ENCODE results near the gene P3H4. TPM values are rescaled to one million over a fixed set of nuclear protein-coding genes. Genes with fewer than 3 reads are reported as not detected.
"Not testable (repeated sequence)": the region's sequence is repeated elsewhere in the genome, so short reads cannot be mapped to it uniquely, and the experiment has no call there.

The P3H4 gene
- total RNA-seq, 4 donors from 2014 or later = 1.8 to 4.0 (median 2.9) TPM

- H3K36me3 ChIP-seq = no peaks in the 10 kb centered on the region
- no peaks in the 10 kb centered on the region for H3K9me3 ChIP-seq
- no peaks in the 10 kb centered on the region for H3K27me3 ChIP-seq
- in situ Hi-C loops (cut with MboI; ENCODE audit: low sequenced_read_pairs in 4 of 4) (no loop called here), intact Hi-C loops (cut with DNase I; ENCODE audit: low total_unique reads) (no loop called here)
- peak overlapping the region; percentile 81 to 95 (median 92) for H3K27ac ChIP-seq
- TF ChIP-seq CTCF (IDR thresholded peaks at IDR 0.05 in 4 of 5, conservative IDR thresholded peaks at IDR 0.05 in 1 of 5) (no peak), POLR2A (IDR thresholded peaks at IDR 0.05) (no peak)
- ATAC-seq (no peak), DNase-seq (no peak)
- no peak overlapping the region for H3K4me3 ChIP-seq
- peaks cover 97 to 100% of the 10 kb centered on the region in 2 donors for H3K4me1 ChIP-seq
Observed at GRCh38 chr17:41779954-41780353, 31.8 kb downstream of the P3H4 start.

GRCh38 chr17:41777574-41778188 is 34.1 kb downstream of the P3H4 start:
- ATAC-seq (peak; percentile 15), DNase-seq (peak; percentile 48 to 53)
- H3K4me1 ChIP-seq = peaks cover 97 to 100% of the 10 kb centered on the region in 2 donors
- H3K36me3 ChIP-seq = no peaks in the 10 kb centered on the region
- H3K9me3 ChIP-seq = no peaks in the 10 kb centered on the region
- in situ Hi-C loops (cut with MboI; ENCODE audit: low sequenced_read_pairs in 4 of 4) (no loop called here), intact Hi-C loops (cut with DNase I; ENCODE audit: low total_unique reads) (loop anchor here (2.0 kb wide), 1 partner anchor 33 kb away; the partner anchor contains the start of gene P3H4)
- peak overlapping the region in 1 of 4 donors; percentile 1 for H3K4me3 ChIP-seq
- peak overlapping the region; percentile 81 to 95 (median 92) for H3K27ac ChIP-seq
- H3K27me3 ChIP-seq = no peaks in the 10 kb centered on the region
- TF ChIP-seq CTCF (IDR thresholded peaks at IDR 0.05 in 4 of 5, conservative IDR thresholded peaks at IDR 0.05 in 1 of 5) = peak in 3 of 5 experiments; percentile 9 to 42 (median 15)
- TF ChIP-seq POLR2A (IDR thresholded peaks at IDR 0.05) = peak in 1 of 2 donors; percentile 53

- Histone ChIP-seq H3K36me3 (no peaks in the 10 kb centered on the region), H3K27ac (peak overlapping the region; percentile 81 to 95 (median 92)), H3K9me3 (no peaks in the 10 kb centered on the region), H3K4me3 (no peak overlapping the region), H3K4me1 (peaks cover 96 to 100% of the 10 kb centered on the region in 2 donors), H3K27me3 (no peaks in the 10 kb centered on the region)
- in situ Hi-C loops (cut with MboI; ENCODE audit: low sequenced_read_pairs in 4 of 4) (no loop called here), intact Hi-C loops (cut with DNase I; ENCODE audit: low total_unique reads) (loop anchor here (2.0 kb wide), 1 partner anchor 34 kb away; the partner anchor contains the start of gene P3H4)
- ATAC-seq (peak; percentile 12 to 33), DNase-seq (peak; percentile 29 to 66)
- no peak for TF ChIP-seq POLR2A (IDR thresholded peaks at IDR 0.05)
- TF ChIP-seq CTCF (IDR thresholded peaks at IDR 0.05 in 4 of 5, conservative IDR thresholded peaks at IDR 0.05 in 1 of 5) = peak; percentile 44 to 69 (median 55)
Observed at GRCh38 chr17:41777157-41777573, 34.6 kb downstream of the P3H4 start.

GRCh38 chr17:41776262-41776900 is 35.4 kb downstream of the P3H4 start:
- in situ Hi-C loops (cut with MboI; ENCODE audit: low sequenced_read_pairs in 4 of 4); H3K4me3 ChIP-seq; H3K9me3 ChIP-seq; H3K27me3 ChIP-seq; H3K36me3 ChIP-seq; DNase-seq; ATAC-seq: not testable (repeated sequence)
- H3K27ac ChIP-seq = peak overlapping the region; percentile 81 to 95 (median 92)
- intact Hi-C loops (cut with DNase I; ENCODE audit: low total_unique reads) = loop anchor here (2.0 kb wide), 1 partner anchor 34 kb away; the partner anchor contains the start of gene P3H4
- H3K4me1 ChIP-seq = peaks cover 88 to 93% of the 10 kb centered on the region in 2 donors
